Spleen (tissue), 7 donors: Measurements from ENCODE around the gene JAZF1.

Experiments used
- POLR2A ChIP-seq, 3 donors: fragments of 450-650 bp; IDR thresholded peaks; one replicate each; pipeline ENCODE4 v1.5.1; 2017; ENCODE audit warnings: antibody characterized with exemption in 3 of 3, mild to moderate bottlenecking in 1 of 3
- POLR2AphosphoS5 ChIP-seq, 3 donors: sonication (generic); formaldehyde crosslinking; IDR thresholded peaks; one replicate each; pipeline ENCODE4 v1.5.1; 2017; ENCODE audit warnings: antibody characterized with exemption in 3 of 3
- TF ChIP-seq, protein P1 (sequence below), 11 experiments: fragments of 200-600 bp in 7 of 11; fragments of 450-650 bp in 4 of 11; sonication (generic) in 4 of 11; IDR thresholded peaks in 8 of 11; conservative IDR thresholded peaks in 3 of 11; 1 replicate in 7 of 11; 2 replicates in 4 of 11; pipeline versions ENCODE4 v1.4.0 to v1.8.0; 2016 to 2021; ENCODE audit warnings: antibody characterized with exemption in 11 of 11, inconsistent platforms in 4 of 11, mild to moderate bottlenecking in 1 of 11
- donor health status: DM: no; HTN: no; CAD: no; lungs with moderate emphysema.
- donor health status: DM: no; HTN: no; CAD: no.
- donor health status: DM: no; HTN: no; CAD: no.

DNA sequence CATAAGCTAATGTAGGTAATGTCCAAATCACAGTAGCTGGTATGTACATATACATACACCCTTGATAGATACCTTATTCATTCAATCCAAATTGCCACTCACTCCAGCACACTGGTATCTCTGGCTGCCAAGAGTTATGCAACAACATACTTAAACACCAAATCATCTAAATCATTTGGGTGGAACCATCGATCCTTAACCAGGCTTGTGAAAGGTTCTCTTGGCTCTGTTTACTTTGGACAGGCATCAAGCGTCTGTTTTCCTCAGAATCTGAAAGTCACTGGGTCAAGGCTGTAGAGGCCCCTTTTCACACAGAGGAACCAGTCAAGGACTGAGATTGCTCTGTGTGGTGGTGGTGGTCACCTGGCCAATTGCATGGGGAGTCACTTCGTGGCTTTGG, 24.6 kb downstream of the JAZF1 start:
- no peak for TF ChIP-seq POLR2AphosphoS5 (IDR thresholded peaks at IDR 0.05)
- TF ChIP-seq, protein P1, sequence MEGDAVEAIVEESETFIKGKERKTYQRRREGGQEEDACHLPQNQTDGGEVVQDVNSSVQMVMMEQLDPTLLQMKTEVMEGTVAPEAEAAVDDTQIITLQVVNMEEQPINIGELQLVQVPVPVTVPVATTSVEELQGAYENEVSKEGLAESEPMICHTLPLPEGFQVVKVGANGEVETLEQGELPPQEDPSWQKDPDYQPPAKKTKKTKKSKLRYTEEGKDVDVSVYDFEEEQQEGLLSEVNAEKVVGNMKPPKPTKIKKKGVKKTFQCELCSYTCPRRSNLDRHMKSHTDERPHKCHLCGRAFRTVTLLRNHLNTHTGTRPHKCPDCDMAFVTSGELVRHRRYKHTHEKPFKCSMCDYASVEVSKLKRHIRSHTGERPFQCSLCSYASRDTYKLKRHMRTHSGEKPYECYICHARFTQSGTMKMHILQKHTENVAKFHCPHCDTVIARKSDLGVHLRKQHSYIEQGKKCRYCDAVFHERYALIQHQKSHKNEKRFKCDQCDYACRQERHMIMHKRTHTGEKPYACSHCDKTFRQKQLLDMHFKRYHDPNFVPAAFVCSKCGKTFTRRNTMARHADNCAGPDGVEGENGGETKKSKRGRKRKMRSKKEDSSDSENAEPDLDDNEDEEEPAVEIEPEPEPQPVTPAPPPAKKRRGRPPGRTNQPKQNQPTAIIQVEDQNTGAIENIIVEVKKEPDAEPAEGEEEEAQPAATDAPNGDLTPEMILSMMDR (IDR thresholded peaks at IDR 0.05 in 8 of 11, conservative IDR thresholded peaks at IDR 0.05 in 3 of 11), result no peak
- no peak for TF ChIP-seq POLR2A (IDR thresholded peaks at IDR 0.05)
